NCI-H1092 (cell line): ENCODE data around the gene UBE2D4.
A peak's percentile ranks its signal among the peaks of the same experiment; 100 is the strongest.

Experiments used
- DNase-seq: peaks from one replicate; lab custom pipeline; 2025; lab: John Stamatoyannopoulos, UW

The UBE2D4 gene

GRCh38 chr7:43906331-43907010 lies 19.8 kb upstream of the UBE2D4 start, which contains the start of gene URGCP:
URGCP (minus strand) TSS chr7:43906596; CDS start chr7:43906575, 21 bp downstream.
- peak; percentile 13 for DNase-seq

DNA sequence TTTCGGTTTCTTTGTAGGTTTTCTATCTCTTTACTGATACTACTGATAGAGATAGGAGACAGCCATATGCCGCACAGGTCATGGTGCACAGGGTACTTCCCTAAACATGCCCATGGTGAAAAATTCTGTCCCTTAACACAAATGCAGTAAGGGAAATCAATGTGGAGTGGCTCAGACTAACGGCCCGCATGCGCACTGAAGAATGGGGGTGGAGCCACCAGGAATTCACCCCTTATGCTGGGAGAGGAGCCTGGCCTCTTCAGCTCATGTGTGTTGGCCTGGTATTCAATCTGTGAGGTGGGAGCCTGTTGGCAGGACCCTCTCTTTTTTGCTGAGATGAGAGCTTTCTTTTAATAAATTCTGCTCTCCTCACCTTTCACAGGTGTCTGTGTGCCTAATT lies 11.4 kb upstream of the UBE2D4 start:
- DNase-seq, result no peak

- DNase-seq, result no peak
Measured at GRCh38 chr7:43915907-43916306, 10.3 kb upstream of the UBE2D4 start.

DNA sequence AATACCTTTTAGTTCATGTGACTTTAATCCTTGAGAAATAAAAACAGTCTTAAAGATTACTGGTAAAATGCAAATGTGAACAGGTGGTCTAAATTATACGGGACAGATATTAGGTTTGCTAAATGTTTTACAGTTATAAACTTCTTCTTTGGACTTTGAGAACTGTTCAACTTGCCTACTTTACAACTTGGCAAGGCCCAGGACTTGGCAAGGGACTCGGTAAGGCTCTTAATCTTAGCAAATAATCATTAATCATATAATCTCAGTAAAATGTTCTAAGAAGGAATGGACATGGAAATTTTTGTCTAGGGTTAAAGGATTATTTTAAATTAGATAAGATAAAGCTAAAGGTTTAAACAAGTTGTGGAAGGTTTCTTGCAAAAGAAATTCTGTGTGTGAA lies 4.8 kb upstream of the UBE2D4 start:
- DNase-seq, result no peak

- DNase-seq, result no peak
Measured at GRCh38 chr7:43922726-43923125, 3.5 kb upstream of the UBE2D4 start.

DNA sequence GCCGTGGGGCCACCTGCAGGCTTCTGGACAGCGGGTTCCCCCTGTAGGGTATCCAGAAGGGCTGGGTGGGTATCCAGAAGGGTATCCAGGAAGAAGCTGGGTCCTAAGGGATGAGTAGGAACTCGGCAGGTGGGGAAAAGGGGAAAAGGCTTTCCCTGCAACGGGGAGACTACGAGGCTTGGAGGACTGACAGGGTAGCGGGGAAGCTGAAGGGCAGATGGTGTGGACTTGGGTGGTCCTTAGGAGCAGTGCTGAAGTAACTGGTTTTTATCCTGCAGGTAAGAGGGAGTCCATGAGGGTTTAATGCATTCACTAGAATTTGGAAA lies 525 bp downstream of the UBE2D4 start:
- no peak for DNase-seq

- DNase-seq, result no peak
Measured at GRCh38 chr7:43927810-43928209, 1.6 kb downstream of the UBE2D4 start.

DNA sequence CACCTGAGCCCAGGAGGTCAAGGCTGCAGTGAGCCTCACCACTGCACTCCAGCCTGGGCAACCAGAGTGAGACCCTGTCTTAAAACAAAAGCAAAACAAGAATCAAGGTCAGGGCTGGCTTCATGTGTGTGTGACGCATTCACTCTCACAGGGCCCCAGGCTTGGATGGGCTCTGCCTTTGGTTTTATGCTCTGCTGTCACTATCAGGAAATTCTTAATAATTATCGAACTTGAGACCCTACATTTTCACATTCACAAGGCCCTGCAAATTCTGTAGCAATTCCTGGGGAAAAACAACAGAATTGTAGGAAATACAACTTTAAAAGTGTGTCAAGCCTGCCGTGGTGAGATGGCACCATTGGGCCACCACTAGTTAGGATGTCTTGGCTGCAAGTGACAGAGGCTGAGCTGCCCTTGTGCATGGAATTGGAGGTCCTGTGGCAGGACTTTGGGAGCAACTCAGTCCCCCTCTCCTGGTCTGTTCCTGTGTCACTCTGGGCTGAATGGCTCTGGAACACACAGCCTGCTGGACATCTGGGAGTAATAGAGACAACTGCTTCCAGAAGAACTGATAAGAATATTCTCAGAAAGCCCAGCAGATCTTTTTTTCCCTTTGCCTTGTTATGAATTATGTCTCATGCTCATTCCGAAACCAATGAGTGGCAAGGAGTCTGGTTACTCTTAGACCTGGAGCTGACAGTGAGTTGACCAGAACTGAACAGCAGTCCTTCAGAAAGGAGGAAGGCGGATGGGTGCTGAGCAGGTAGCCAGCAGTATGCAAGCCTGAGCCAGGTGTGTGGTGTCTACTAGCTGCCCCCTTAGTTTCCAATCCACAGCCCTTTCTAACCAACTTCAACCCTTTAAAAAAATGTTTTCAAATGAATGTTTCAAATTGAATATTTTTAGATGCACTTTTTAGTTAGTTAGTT lies 3.6 kb downstream of the UBE2D4 start:
- no peak for DNase-seq

DNA sequence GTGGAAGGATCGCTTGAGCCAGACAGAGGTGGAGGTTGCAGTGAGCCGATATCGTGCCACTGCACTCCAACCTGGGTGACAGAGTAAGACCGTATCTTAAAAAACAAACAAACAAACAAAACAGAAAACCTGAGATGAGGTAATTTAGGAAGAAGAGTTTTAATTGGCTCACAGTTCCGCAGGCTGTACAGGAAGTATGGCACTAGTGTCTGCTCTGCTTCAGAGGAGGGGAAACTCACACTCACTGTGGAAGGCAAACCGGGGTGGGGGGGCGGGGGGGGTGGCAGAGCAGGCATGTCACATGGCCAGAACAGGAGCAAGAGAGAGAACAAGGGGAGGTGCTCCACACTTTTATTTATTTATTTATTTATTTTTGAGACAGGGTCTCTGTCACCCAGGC lies 5.1 kb downstream of the UBE2D4 start:
- no peak for DNase-seq

DNA sequence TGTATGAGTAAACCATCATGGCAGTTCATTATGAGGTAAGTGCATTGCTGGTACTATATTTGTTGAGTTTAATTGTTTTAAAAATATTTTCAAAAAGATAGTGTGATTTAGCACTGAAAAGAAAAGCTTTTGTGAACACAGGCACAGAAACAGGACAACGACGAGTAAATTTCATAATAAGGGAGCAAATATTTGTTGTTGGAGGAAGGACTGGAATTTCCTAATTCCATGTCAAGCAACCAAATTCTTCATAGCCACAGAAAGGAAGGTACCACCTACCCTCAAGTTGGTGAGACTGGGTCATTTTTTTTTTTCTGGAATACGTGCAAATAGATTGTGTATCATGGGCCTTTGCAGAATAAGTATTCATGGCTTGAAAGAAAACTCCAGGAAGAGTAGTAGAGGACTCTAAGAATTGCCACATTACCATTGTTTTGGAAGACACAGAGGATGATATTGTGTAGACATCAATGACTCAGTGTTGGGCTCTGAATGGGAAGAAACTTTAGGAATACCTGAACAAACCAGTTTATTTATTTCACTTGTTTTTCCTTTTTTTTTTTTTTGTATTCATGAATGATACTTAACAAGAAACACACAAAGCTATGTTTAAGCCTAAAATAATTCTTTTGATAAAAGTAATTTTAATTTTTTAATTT lies 7.8 kb downstream of the UBE2D4 start:
- DNase-seq, result no peak

- no peak for DNase-seq
Measured at GRCh38 chr7:43937444-43937843, 11.2 kb downstream of the UBE2D4 start.

DNA sequence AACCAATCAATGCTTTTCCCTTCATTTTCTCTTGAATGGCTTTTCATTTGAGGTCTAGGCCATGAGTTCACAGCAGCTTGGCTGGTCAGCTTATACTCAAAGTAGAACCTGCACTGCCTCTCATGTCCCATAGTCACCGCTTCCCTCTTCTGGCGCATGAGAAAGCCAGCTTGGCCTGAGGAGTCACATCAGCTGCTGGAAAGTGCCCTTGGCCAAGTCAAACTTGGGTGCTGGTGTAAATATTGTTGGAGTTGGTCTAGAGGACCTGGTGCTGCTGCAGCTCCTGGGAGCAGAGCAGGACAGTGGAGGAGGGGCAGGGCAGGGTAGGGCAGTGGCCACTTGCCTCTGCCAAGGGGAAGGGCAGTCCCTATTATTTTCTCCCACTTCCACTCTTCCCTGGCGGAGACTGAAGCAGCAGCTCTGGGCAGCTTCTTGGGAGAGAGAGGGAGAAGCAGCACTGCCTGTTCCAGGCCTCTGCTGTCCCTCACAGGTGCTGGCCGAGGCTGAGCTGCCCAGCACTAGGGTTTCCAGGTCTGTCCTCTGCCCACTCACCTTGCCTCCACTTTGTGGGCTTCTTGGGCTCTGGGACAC lies 12.8 kb downstream of the UBE2D4 start:
- no peak for DNase-seq

GRCh38 chr7:43942250-43942649 lies 16.0 kb downstream of the UBE2D4 start:
- DNase-seq, result no peak

DNA sequence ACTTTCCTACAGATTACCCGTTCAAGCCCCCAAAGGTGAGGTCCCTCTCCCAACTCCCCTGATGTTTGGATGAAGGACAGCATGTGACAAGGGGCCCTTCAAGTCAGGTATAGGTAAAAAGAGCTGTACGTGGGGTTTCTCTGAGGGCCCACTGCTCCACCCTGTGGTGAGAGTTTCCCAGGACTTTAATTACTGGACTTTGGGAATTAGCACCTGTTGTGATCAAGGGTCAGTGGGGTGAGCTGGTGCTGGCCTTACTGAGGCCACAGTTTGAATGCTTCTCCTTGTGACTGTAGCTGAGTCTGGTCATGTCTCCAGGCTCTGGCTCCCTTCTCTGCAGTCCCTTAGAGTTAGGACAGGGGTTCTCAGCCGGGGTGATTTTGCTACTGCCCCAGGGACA lies 16.8 kb downstream of the UBE2D4 start:
- DNase-seq, result no peak

- DNase-seq, result no peak
Measured at GRCh38 chr7:43943417-43944187, 17.4 kb downstream of the UBE2D4 start.

DNA sequence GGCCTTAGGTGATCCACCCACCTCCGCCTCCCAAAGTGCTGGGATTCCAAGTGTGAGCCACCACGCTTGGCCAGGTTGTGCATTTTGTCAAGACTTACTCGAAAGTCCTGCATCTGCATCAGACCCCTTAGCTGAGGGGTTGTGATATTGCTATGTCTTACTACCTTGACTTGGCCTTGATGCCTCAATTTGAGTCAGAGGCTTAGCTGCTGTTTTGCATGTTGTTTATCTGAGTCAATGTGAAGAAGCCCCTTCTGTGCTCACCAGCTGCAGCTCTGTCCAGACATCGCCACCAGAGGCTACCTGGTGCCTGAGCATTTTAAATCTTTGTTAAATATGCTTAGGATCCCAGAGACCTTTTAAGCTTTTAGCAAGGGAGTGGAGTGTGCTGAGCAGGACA lies 18.1 kb downstream of the UBE2D4 start:
- no peak for DNase-seq

- no peak for DNase-seq
Measured at GRCh38 chr7:43952028-43952427, 25.8 kb downstream of the UBE2D4 start.

DNA sequence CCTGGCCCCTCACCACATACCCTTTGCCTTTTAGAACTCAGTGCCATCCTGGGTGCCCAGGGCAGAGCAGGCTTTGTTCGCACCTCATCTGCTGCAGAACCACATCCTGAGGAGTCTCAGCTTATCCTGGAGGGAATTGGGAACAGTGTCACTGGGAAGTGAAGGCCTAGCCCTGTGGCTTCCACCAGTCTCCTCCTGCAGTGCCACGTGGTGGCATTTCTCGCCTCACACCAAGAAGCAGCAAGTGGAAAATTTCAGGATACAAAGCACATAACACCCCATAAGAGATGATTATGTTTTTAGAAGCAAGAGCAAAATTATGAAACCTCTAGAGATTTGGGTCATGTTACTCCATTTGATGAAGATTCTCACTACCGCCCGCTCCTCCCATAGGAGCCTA lies 26.8 kb downstream of the UBE2D4 start:
- DNase-seq, result no peak

- peak; percentile 15 for DNase-seq
Measured at GRCh38 chr7:43954524-43955228, 28.4 kb downstream of the UBE2D4 start.

- no peak for DNase-seq
Measured at GRCh38 chr7:43956027-43956426, 29.8 kb downstream of the UBE2D4 start.

GRCh38 chr7:43960933-43961332 lies 34.7 kb downstream of the UBE2D4 start:
- no peak for DNase-seq
